HUES64 (cell line): Measurements from ENCODE around the gene PCSK2.

Experiments
- H3K27ac ChIP-seq: 2 replicates; pipeline ENCODE4 v1.7.0; 2013; ENCODE audit warnings: low read depth, low read length, inconsistent platforms
- H3K27me3 ChIP-seq: 2 replicates; pipeline ENCODE4 v1.6.1; 2013; ENCODE audit warnings: mild to moderate bottlenecking, low read length; ENCODE audit not compliant: insufficient read depth
- H3K36me3 ChIP-seq: 2 replicates; pipeline ENCODE4 v1.6.1; 2013; ENCODE audit warnings: mild to moderate bottlenecking, low read length; ENCODE audit not compliant: insufficient read depth
- H3K4me1 ChIP-seq: 2 replicates; pipeline ENCODE4 v1.6.1; 2013; ENCODE audit warnings: mild to moderate bottlenecking, low read length, moderate library complexity; ENCODE audit not compliant: insufficient read depth
- H3K4me3 ChIP-seq: 2 replicates; pipeline ENCODE4 v1.5.1; 2013; ENCODE audit warnings: mild to moderate bottlenecking, low read length, moderate library complexity
- H3K9ac ChIP-seq: 2 replicates; pipeline ENCODE4 v1.6.1; 2013; ENCODE audit warnings: mild to moderate bottlenecking, low read depth, low read length
- H3K9me3 ChIP-seq: 2 replicates; pipeline ENCODE4 v1.6.1; 2013; ENCODE audit warnings: low read depth, low read length; ENCODE audit not compliant: insufficient read depth
- WGBS: fragments of 150-250, 120-280 bp; methylation state at CpG from one replicate; pipeline ENCODE4 v1.1.7; 2013; ENCODE audit warnings: missing lambda C conversion rate; 5-methylcytosine and 5-hydroxymethylcytosine counted together

The PCSK2 gene

DNA sequence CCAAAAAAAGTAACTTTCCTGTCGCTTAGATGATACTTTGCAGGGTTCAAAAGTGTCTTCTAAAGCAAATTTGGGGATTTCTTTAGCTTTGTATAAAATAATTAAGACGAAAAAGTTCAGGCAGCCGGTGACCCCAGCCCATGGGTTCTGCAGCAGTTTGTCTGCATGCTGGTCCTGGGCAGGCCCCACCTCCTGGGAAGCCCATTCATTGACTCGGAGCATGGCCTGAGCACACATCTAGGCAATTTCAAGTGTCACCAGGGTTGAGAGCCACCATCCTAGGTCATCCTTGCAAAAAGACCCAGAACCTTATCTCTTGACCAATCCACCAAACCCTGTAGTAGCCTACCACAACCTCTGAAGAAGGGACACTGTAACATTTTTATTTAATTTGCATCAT is 283.7 kb downstream of the PCSK2 start:
- Histone ChIP-seq H3K9ac (no peak overlapping the region), H3K4me1 (no peaks in the 10 kb centered on the region), H3K27me3 (no peaks in the 10 kb centered on the region), H3K4me3 (no peak overlapping the region), H3K27ac (no peak overlapping the region), H3K9me3 (no peaks in the 10 kb centered on the region), H3K36me3 (no peaks in the 10 kb centered on the region)
- 72% methylated on average over 4 of the region's 4 CpGs for WGBS

DNA sequence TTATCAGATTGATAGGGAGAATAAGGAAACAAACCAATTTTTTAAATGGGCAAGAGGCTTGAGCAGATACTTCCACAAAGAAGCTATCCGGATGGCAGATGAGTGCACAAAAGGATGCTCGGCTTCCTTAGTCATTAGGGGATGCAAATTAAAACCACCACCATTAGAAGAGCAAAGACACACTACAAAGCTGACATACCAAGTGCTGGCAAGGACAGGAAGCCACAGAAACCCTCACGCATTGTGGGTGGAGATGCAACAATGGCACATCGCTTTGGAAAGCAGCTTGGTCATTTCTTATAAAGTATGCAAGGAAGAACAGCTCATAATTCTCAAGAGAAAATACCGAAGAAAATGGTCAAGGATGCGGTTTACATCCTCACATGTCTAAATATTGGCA is 284.6 kb downstream of the PCSK2 start:
- 96% methylated on average over 5 of the region's 6 CpGs for WGBS
- Histone ChIP-seq H3K27ac (no peak overlapping the region), H3K36me3 (no peaks in the 10 kb centered on the region), H3K9ac (no peak overlapping the region), H3K4me3 (no peak overlapping the region), H3K27me3 (no peaks in the 10 kb centered on the region), H3K4me1 (no peaks in the 10 kb centered on the region), H3K9me3 (no peaks in the 10 kb centered on the region)

DNA sequence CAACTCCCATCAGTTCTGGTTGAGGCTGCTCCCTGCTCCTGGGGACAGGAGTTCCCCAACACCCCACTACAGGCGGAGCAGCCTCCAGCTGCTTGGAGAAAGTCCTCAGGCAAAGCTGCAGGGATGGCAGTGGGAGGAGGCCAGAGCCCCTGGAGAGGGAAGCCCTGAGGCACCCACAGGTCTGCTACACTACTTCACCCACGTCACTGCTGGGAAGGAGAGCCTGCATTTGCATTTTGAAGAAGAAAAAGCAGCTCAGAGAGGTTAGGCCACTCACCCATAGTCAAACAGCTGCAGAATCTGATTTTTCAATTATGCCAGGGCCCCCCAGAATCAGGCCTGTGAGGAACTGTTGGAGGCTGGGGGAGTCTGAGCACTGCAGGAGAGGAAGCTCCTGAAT is 287.1 kb downstream of the PCSK2 start:
- Histone ChIP-seq H3K27ac (no peak overlapping the region), H3K36me3 (no peaks in the 10 kb centered on the region), H3K4me3 (no peak overlapping the region), H3K9ac (no peak overlapping the region), H3K27me3 (no peaks in the 10 kb centered on the region), H3K4me1 (no peaks in the 10 kb centered on the region), H3K9me3 (no peaks in the 10 kb centered on the region)
- 58% methylated on average over 2 of the region's 2 CpGs for WGBS

DNA sequence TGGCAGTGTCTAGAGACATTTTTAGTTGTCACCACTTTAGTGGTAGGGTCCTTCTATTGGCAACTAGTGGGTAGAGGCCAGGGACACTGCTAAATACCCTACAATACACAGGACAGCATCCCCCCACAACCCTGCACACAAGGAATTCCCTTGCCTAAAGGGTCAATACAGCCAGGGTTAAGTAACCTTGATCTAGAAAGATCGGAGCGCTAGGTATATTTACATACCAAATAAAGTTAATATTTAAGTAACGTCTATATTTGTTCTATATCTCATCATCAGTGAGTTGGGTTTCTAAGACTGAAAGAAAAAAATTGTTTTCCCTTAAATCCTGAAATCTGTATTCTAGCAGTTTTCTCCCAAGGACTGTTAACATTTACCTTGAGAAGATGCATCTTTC is 288.2 kb downstream of the PCSK2 start:
- H3K27me3 ChIP-seq = no peaks in the 10 kb centered on the region
- no peaks in the 10 kb centered on the region for H3K4me1 ChIP-seq
- H3K36me3 ChIP-seq = no peaks in the 10 kb centered on the region
- H3K9me3 ChIP-seq = no peaks in the 10 kb centered on the region
- no peak overlapping the region for H3K27ac ChIP-seq
- H3K9ac ChIP-seq = no peak overlapping the region
- no CpG with 5 or more reads among the region's 3 CpGs for WGBS
- H3K4me3 ChIP-seq = no peak overlapping the region

DNA sequence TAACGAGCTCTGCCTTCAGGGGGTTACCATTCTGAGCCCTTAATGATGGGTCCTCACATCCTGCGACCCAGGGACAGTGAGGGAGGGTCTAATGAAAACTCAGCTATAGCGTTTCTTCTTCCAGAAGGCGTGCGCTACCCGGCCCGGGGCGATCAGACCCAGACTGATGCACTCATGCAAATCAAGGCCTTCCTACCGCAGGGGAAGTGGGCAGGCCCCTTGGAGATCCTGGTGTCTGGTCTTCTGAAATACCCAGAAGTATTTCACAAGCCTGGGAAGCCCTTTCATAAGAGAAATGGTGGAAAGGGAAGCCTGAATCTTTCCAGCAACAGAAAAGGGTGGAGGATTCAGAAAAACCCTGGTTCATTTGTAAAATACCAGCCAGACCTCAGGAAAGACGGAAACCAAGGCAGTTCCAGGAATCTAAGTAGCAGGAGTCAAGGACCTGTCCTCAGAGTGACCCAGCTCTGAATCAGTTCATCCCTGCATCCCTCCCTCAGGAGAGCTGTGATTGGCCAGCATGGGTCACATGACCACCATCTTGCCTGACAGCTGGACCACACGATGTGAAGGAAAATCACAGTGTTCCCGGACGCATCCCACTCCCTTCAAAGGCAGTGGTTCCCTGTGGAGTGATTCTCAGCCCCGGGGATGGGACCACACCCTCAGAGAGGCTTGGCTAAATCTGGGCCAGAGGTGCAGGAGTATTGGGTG is 291.7 kb downstream of the PCSK2 start:
- 87% methylated on average over 14 of the region's 14 CpGs for WGBS

DNA sequence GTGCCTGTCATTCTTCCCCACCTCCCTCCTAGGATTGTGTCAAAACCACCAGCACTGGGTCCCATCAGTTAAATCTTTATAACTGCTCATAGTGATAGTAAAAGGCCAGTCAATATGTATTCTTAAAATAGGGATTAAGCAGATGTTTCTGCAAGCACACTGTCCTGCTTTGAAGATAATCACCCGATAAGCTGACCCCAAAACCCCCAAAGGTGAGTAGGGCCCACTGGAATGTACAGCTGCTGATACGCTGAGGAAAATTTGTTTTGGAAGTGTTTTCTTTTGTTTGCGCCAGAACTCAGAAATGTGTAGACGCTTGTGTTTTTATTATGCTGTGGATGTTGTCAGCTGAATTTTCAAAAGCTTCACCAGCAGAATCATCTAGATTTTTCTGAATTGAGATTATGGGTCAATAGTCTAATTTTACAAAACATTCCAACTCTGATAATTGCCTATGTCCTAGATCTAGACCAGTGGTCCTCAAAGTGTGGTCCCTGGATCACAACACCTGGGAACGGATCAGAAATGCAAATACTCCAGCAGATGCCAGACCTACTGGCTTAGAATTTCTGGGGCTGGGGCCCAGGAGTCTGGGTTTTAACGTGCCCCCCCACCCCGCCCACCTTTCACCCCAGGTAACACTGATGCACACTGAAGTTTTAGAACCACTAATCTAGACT is 292.9 kb downstream of the PCSK2 start:
- H3K4me1 ChIP-seq = 0 out of 2 replicates have a peak, but pooled peaks cover 7% of the 10 kb centered on the region
- no peaks in the 10 kb centered on the region for H3K36me3 ChIP-seq
- H3K9me3 ChIP-seq = no peaks in the 10 kb centered on the region
- 0 out of 2 replicates have a peak, but pooled peaks cover under 1% of the 10 kb centered on the region for H3K27me3 ChIP-seq
- H3K27ac ChIP-seq = no peak overlapping the region
- 95% methylated on average over 7 of the region's 7 CpGs for WGBS
- no peak overlapping the region for H3K9ac ChIP-seq
- no peak overlapping the region for H3K4me3 ChIP-seq

More for the DNA sequence above, 291.7 kb downstream of the PCSK2 start:
- Histone ChIP-seq H3K27ac (no peak overlapping the region), H3K9ac (no peak overlapping the region), H3K4me3 (no peak overlapping the region), H3K9me3 (no peaks in the 10 kb centered on the region), H3K4me1 (0 out of 2 replicates have a peak, but pooled peaks cover 7% of the 10 kb centered on the region), H3K27me3 (no peaks in the 10 kb centered on the region), H3K36me3 (no peaks in the 10 kb centered on the region)

DNA sequence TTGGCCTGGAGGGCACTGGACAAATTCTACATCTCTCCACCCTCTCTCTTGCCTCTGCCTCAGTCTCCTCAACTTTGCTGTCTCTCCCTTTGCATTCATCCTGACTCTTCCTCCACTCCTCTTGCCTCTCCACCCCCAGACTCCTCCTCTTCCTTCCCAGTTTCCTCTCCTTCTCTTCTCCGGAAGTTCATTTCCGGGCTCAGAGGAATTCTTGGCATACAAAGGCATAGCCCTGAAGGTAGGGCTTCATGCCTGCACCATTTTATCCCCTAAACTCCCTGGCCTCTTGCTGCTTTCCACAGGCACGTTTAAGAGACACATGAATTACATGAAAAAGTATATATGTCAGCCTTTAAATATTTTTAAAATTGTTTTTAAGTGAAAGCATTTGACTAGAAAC is 293.7 kb downstream of the PCSK2 start:
- Histone ChIP-seq H3K4me3 (no peak overlapping the region), H3K4me1 (0 out of 2 replicates have a peak, but pooled peaks cover 7% of the 10 kb centered on the region), H3K9ac (no peak overlapping the region), H3K9me3 (no peaks in the 10 kb centered on the region), H3K36me3 (no peaks in the 10 kb centered on the region), H3K27ac (no peak overlapping the region), H3K27me3 (0 out of 2 replicates have a peak, but pooled peaks cover 2% of the 10 kb centered on the region)
- WGBS = 65% methylated on average over 2 of the region's 3 CpGs

DNA sequence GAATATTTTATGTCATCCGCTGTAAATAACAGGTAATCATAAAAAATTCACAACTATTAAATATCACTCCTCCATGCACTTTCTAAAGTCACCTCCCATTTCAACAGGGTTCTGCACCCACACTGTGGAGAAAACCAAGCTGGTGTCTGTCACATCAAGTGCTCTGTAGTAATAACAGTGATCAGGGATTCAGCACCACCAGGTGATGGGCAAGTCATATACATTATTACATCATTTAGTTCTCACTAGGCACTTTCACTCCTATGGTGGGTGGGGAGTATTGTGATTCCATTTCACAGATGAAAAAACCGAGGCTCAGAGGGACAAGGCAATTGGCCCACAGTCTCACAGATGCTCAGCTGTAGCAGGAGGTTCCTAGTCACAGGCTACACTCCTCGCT is 295.7 kb downstream of the PCSK2 start:
- Histone ChIP-seq H3K27ac (no peak overlapping the region), H3K27me3 (0 out of 2 replicates have a peak, but pooled peaks cover 2% of the 10 kb centered on the region), H3K4me3 (no peak overlapping the region), H3K4me1 (0 out of 2 replicates have a peak, but pooled peaks cover 7% of the 10 kb centered on the region), H3K36me3 (no peaks in the 10 kb centered on the region), H3K9me3 (no peaks in the 10 kb centered on the region), H3K9ac (no peak overlapping the region)
- WGBS = 86% methylated on average over 3 of the region's 3 CpGs

DNA sequence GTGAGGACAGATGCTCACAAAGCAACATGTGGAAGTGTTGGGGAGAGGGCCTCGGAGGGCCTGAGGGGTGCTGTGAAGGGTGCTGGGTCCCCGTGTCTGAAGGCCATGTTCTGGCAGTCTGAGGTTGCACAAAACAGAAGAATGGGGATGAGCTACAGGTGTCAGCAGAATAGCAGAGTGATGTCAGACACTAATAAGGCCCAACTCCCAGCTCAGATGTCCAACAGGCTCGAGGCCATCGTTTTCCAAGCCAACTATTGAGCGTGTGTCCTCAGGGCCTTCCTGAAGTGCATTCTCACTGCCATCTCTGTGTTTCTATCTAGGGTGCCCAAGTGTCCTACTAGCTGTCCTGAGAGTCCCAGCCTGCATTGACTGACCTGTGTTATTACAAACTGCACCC is 296.5 kb downstream of the PCSK2 start:
- Histone ChIP-seq H3K27ac (no peak overlapping the region), H3K36me3 (no peaks in the 10 kb centered on the region), H3K9me3 (no peaks in the 10 kb centered on the region), H3K9ac (no peak overlapping the region), H3K4me1 (0 out of 2 replicates have a peak, but pooled peaks cover 7% of the 10 kb centered on the region), H3K4me3 (no peak overlapping the region), H3K27me3 (peaks cover 6% of the 10 kb centered on the region; the same call in 1 of the 2 replicates)
- 92% methylated on average over 5 of the region's 5 CpGs for WGBS

DNA sequence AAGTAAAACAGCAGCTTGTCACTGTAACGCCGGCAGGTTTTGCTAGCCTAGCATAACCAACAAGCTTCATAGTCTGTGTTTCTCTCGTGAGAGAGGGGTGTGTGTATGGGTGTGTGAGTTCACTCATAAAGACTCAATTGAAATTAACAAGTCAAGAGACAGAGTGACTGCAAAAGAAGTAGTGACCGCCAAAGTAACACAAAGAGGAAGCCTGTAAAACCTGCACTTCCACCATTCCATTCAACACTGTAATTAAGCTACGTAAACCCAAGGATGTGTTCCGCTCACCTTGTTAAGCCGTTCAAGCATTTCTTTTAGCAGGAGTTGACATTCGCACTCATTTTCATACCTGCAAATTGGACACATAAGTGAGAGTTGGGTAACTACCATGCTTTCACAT is 297.7 kb downstream of the PCSK2 start:
- Histone ChIP-seq H3K36me3 (no peaks in the 10 kb centered on the region), H3K27me3 (peaks cover 16% of the 10 kb centered on the region; the same call in 1 of the 2 replicates), H3K4me1 (0 out of 2 replicates have a peak, but pooled peaks cover 7% of the 10 kb centered on the region), H3K4me3 (no peak overlapping the region), H3K9me3 (no peaks in the 10 kb centered on the region), H3K9ac (no peak overlapping the region), H3K27ac (no peak overlapping the region)
- WGBS = 93% methylated on average over 8 of the region's 8 CpGs

DNA sequence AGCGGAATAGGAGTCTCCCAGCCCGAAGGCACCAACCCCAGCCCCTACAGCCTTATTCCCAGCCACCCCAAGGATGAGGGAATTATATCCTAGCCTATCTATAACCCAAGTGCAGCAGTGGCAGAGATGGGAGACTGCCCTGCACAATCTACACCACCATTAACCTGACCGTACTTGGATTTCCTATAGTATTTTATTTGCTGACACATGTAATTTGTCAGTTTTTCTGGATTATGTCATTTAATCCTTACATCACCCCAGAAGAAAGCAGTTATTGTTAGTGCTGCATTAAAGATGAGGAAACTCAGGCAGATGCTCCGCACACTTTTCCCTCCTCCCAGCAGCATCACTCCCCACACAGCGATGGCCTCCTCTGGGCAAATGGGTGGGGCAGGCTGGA is 298.3 kb downstream of the PCSK2 start:
- Histone ChIP-seq H3K36me3 (no peaks in the 10 kb centered on the region), H3K9ac (no peak overlapping the region), H3K4me1 (0 out of 2 replicates have a peak, but pooled peaks cover 7% of the 10 kb centered on the region), H3K4me3 (no peak overlapping the region), H3K9me3 (no peaks in the 10 kb centered on the region), H3K27me3 (peaks cover 22% of the 10 kb centered on the region), H3K27ac (no peak overlapping the region)
- WGBS = 94% methylated on average over 4 of the region's 5 CpGs
